Measurements from ENCODE around the gene ULBP2. TPM values are rescaled to one million over a fixed set of nuclear protein-coding genes. Genes with fewer than 3 reads are reported as not detected.

The ULBP2 gene
- total RNA-seq, 1 experiment from 2014 or later: 0.13 TPM

- Mint-ChIP-seq H3K9me3 (no peaks in the 10 kb centered on the region), H3K27me3 (ENCODE audit: low read depth) (peaks cover 100% of the 10 kb centered on the region), H3K4me1 (peaks cover 11% of the 10 kb centered on the region), H3K4me3 (peak overlapping the region; percentile 57), H3K27ac (no peak overlapping the region), H3K36me3 (0 out of 2 replicates have a peak, but pooled peaks cover 4% of the 10 kb centered on the region)
- ChIA-PET POLR2A (no interaction called here), CTCF (interaction anchor here (2.5 kb wide), 1 partner anchor 78 kb away, joined by 7 read pairs; no protein-coding TSS in a partner anchor)
- no peak for DNase-seq (ENCODE audit: low spot score)
- no peak for ATAC-seq
- no peak for TF ChIP-seq GTF2I (CRISPR knock-in tag; conservative IDR thresholded peaks at IDR 0.05)
- TF ChIP-seq STAT6 (CRISPR knock-in tag; conservative IDR thresholded peaks at IDR 0.05; ENCODE audit: low read depth): no peak
- TF ChIP-seq, protein P1, sequence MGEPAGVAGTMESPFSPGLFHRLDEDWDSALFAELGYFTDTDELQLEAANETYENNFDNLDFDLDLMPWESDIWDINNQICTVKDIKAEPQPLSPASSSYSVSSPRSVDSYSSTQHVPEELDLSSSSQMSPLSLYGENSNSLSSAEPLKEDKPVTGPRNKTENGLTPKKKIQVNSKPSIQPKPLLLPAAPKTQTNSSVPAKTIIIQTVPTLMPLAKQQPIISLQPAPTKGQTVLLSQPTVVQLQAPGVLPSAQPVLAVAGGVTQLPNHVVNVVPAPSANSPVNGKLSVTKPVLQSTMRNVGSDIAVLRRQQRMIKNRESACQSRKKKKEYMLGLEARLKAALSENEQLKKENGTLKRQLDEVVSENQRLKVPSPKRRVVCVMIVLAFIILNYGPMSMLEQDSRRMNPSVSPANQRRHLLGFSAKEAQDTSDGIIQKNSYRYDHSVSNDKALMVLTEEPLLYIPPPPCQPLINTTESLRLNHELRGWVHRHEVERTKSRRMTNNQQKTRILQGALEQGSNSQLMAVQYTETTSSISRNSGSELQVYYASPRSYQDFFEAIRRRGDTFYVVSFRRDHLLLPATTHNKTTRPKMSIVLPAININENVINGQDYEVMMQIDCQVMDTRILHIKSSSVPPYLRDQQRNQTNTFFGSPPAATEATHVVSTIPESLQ (CRISPR knock-in tag; IDR thresholded peaks at IDR 0.05): no peak
- TF ChIP-seq NR2C2 (CRISPR knock-in tag; IDR thresholded peaks at IDR 0.05): no peak
- TF ChIP-seq, protein P2, sequence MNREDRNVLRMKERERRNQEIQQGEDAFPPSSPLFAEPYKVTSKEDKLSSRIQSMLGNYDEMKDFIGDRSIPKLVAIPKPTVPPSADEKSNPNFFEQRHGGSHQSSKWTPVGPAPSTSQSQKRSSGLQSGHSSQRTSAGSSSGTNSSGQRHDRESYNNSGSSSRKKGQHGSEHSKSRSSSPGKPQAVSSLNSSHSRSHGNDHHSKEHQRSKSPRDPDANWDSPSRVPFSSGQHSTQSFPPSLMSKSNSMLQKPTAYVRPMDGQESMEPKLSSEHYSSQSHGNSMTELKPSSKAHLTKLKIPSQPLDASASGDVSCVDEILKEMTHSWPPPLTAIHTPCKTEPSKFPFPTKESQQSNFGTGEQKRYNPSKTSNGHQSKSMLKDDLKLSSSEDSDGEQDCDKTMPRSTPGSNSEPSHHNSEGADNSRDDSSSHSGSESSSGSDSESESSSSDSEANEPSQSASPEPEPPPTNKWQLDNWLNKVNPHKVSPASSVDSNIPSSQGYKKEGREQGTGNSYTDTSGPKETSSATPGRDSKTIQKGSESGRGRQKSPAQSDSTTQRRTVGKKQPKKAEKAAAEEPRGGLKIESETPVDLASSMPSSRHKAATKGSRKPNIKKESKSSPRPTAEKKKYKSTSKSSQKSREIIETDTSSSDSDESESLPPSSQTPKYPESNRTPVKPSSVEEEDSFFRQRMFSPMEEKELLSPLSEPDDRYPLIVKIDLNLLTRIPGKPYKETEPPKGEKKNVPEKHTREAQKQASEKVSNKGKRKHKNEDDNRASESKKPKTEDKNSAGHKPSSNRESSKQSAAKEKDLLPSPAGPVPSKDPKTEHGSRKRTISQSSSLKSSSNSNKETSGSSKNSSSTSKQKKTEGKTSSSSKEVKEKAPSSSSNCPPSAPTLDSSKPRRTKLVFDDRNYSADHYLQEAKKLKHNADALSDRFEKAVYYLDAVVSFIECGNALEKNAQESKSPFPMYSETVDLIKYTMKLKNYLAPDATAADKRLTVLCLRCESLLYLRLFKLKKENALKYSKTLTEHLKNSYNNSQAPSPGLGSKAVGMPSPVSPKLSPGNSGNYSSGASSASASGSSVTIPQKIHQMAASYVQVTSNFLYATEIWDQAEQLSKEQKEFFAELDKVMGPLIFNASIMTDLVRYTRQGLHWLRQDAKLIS (CRISPR knock-in tag; IDR thresholded peaks at IDR 0.05; ENCODE audit: borderline replicate concordance): no peak
- TF ChIP-seq, protein P3, sequence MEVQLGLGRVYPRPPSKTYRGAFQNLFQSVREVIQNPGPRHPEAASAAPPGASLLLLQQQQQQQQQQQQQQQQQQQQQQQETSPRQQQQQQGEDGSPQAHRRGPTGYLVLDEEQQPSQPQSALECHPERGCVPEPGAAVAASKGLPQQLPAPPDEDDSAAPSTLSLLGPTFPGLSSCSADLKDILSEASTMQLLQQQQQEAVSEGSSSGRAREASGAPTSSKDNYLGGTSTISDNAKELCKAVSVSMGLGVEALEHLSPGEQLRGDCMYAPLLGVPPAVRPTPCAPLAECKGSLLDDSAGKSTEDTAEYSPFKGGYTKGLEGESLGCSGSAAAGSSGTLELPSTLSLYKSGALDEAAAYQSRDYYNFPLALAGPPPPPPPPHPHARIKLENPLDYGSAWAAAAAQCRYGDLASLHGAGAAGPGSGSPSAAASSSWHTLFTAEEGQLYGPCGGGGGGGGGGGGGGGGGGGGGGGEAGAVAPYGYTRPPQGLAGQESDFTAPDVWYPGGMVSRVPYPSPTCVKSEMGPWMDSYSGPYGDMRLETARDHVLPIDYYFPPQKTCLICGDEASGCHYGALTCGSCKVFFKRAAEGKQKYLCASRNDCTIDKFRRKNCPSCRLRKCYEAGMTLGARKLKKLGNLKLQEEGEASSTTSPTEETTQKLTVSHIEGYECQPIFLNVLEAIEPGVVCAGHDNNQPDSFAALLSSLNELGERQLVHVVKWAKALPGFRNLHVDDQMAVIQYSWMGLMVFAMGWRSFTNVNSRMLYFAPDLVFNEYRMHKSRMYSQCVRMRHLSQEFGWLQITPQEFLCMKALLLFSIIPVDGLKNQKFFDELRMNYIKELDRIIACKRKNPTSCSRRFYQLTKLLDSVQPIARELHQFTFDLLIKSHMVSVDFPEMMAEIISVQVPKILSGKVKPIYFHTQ (CRISPR knock-in tag; IDR thresholded peaks at IDR 0.05): no peak
- TF ChIP-seq, protein P4, sequence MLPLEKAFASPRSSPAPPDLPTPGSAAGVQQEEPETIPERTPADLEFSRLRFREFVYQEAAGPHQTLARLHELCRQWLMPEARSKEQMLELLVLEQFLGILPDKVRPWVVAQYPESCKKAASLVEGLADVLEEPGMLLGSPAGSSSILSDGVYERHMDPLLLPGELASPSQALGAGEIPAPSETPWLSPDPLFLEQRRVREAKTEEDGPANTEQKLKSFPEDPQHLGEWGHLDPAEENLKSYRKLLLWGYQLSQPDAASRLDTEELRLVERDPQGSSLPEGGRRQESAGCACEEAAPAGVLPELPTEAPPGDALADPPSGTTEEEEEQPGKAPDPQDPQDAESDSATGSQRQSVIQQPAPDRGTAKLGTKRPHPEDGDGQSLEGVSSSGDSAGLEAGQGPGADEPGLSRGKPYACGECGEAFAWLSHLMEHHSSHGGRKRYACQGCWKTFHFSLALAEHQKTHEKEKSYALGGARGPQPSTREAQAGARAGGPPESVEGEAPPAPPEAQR (CRISPR knock-in tag; IDR thresholded peaks at IDR 0.05): no peak
- no peak for TF ChIP-seq ELF4 (CRISPR knock-in tag; IDR thresholded peaks at IDR 0.05; ENCODE audit: low read depth)
- TF ChIP-seq, protein P5, sequence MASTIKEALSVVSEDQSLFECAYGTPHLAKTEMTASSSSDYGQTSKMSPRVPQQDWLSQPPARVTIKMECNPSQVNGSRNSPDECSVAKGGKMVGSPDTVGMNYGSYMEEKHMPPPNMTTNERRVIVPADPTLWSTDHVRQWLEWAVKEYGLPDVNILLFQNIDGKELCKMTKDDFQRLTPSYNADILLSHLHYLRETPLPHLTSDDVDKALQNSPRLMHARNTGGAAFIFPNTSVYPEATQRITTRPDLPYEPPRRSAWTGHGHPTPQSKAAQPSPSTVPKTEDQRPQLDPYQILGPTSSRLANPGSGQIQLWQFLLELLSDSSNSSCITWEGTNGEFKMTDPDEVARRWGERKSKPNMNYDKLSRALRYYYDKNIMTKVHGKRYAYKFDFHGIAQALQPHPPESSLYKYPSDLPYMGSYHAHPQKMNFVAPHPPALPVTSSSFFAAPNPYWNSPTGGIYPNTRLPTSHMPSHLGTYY (CRISPR knock-in tag; IDR thresholded peaks at IDR 0.05): no peak
- TF ChIP-seq NR1H2 (CRISPR knock-in tag; IDR thresholded peaks at IDR 0.05): no peak
- no peak for TF ChIP-seq MYBL2 (CRISPR knock-in tag; IDR thresholded peaks at IDR 0.05)
- TF ChIP-seq, protein P6, sequence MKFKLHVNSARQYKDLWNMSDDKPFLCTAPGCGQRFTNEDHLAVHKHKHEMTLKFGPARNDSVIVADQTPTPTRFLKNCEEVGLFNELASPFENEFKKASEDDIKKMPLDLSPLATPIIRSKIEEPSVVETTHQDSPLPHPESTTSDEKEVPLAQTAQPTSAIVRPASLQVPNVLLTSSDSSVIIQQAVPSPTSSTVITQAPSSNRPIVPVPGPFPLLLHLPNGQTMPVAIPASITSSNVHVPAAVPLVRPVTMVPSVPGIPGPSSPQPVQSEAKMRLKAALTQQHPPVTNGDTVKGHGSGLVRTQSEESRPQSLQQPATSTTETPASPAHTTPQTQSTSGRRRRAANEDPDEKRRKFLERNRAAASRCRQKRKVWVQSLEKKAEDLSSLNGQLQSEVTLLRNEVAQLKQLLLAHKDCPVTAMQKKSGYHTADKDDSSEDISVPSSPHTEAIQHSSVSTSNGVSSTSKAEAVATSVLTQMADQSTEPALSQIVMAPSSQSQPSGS (CRISPR knock-in tag; IDR thresholded peaks at IDR 0.05; ENCODE audit: borderline replicate concordance, low read depth): no peak
Measured at GRCh38 chr6:149939356-149939648, 2.5 kb upstream of the ULBP2 start.

Data from WTC11 (cell line).